Left forelimb (tissue), 1 donor: ENCODE data around the gene C9orf85.
"Not testable (repeated sequence)": the region's sequence is repeated elsewhere in the genome, so short reads cannot be mapped to it uniquely, and the experiment has no call there.

ENCODE experiments used
- DNase-seq: peaks from one replicate; pipeline ENCODE4 v3.0.0-alpha.2; 2018; ENCODE audit warnings: low spot score

Gene C9orf85

GRCh38 chr9:71941998-71942567, 30.6 kb downstream of the C9orf85 start:
- DNase-seq = no peak

- DNase-seq = no peak
Measured at GRCh38 chr9:71944754-71945375, 33.4 kb downstream of the C9orf85 start.

GRCh38 chr9:71954652-71955051, 43.2 kb downstream of the C9orf85 start:
- not testable (repeated sequence) for DNase-seq

GRCh38 chr9:71955300-71955915, 44.0 kb downstream of the C9orf85 start:
- no peak for DNase-seq

GRCh38 chr9:71962328-71962727, 50.9 kb downstream of the C9orf85 start:
- DNase-seq = no peak

- DNase-seq = not testable (repeated sequence)
Measured at GRCh38 chr9:71963471-71963996, 52.1 kb downstream of the C9orf85 start.

- DNase-seq = no peak
Measured at GRCh38 chr9:71965403-71965802, 54.0 kb downstream of the C9orf85 start.

- no peak for DNase-seq
Measured at GRCh38 chr9:71966601-71967000, 55.2 kb downstream of the C9orf85 start.

- DNase-seq = no peak
Measured at GRCh38 chr9:71968541-71969090, 57.2 kb downstream of the C9orf85 start.

GRCh38 chr9:71975833-71976232, 64.4 kb downstream of the C9orf85 start:
- no peak for DNase-seq

GRCh38 chr9:71977003-71977402, 65.6 kb downstream of the C9orf85 start:
- no peak for DNase-seq

GRCh38 chr9:71980266-71981190, 69.1 kb downstream of the C9orf85 start:
- DNase-seq = no peak

GRCh38 chr9:71981944-71982343, 70.5 kb downstream of the C9orf85 start:
- DNase-seq = no peak

GRCh38 chr9:71984403-71984802, 73.0 kb downstream of the C9orf85 start:
- DNase-seq = peak; percentile 72

- DNase-seq = no peak
Measured at GRCh38 chr9:71984831-71985281, 73.4 kb downstream of the C9orf85 start.

GRCh38 chr9:71985297-71985911, 74.0 kb downstream of the C9orf85 start:
- no peak for DNase-seq

- no peak for DNase-seq
Measured at GRCh38 chr9:71986900-71987299, 75.5 kb downstream of the C9orf85 start.

- no peak for DNase-seq
Measured at GRCh38 chr9:71987471-71988371, 76.3 kb downstream of the C9orf85 start.

GRCh38 chr9:71990466-71990865, 79.0 kb downstream of the C9orf85 start:
- DNase-seq = no peak

- no peak for DNase-seq
Measured at GRCh38 chr9:72005451-72005850, 94.0 kb downstream of the C9orf85 start.
